ENCODE results near the gene SUSD3.

The SUSD3 gene

GRCh38 chr9:93087971-93088655 is 29.6 kb downstream of the SUSD3 start:
- no peak for DNase-seq (ENCODE audit: low read depth)
- H3K4me3 ChIP-seq (ENCODE audit: low read depth, low read length), result no peak overlapping the region
- TF ChIP-seq CTCF (IDR thresholded peaks at IDR 0.05; ENCODE audit: insufficient read depth, low read depth, low read length, missing control alignments), result no peak

- DNase-seq (ENCODE audit: low read depth), result no peak
- no peak overlapping the region for H3K4me3 ChIP-seq (ENCODE audit: low read depth, low read length)
- no peak for TF ChIP-seq CTCF (IDR thresholded peaks at IDR 0.05; ENCODE audit: insufficient read depth, low read depth, low read length, missing control alignments)
Observed at GRCh38 chr9:93088656-93089015, 30.1 kb downstream of the SUSD3 start.

- no peak overlapping the region for H3K4me3 ChIP-seq (ENCODE audit: low read depth, low read length)
- DNase-seq (ENCODE audit: low read depth), result no peak
- TF ChIP-seq CTCF (IDR thresholded peaks at IDR 0.05; ENCODE audit: insufficient read depth, low read depth, low read length, missing control alignments), result no peak
Observed at GRCh38 chr9:93089024-93089423, 30.5 kb downstream of the SUSD3 start.

GRCh38 chr9:93089481-93089991 is 31.0 kb downstream of the SUSD3 start:
- no peak for DNase-seq (ENCODE audit: low read depth)
- no peak overlapping the region for H3K4me3 ChIP-seq (ENCODE audit: low read depth, low read length)
- TF ChIP-seq CTCF (IDR thresholded peaks at IDR 0.05; ENCODE audit: insufficient read depth, low read depth, low read length, missing control alignments), result no peak

GRCh38 chr9:93090091-93090655 is 31.7 kb downstream of the SUSD3 start:
- TF ChIP-seq CTCF (IDR thresholded peaks at IDR 0.05; ENCODE audit: insufficient read depth, low read depth, low read length, missing control alignments), result no peak
- no peak for DNase-seq (ENCODE audit: low read depth)
- no peak overlapping the region for H3K4me3 ChIP-seq (ENCODE audit: low read depth, low read length)

- no peak for TF ChIP-seq CTCF (IDR thresholded peaks at IDR 0.05; ENCODE audit: insufficient read depth, low read depth, low read length, missing control alignments)
- DNase-seq (ENCODE audit: low read depth), result no peak
Observed at GRCh38 chr9:93091056-93091452, 32.6 kb downstream of the SUSD3 start.

More at GRCh38 chr9:93091056-93091452, 32.6 kb downstream of the SUSD3 start:
- H3K4me3 ChIP-seq (ENCODE audit: low read depth, low read length), result no peak overlapping the region

All from GM12865 (cell line).